Measurements from ENCODE around the gene MBOAT1. TPM values are rescaled to one million over a fixed set of nuclear protein-coding genes. Genes with fewer than 3 reads are reported as not detected.

Gene MBOAT1
- total RNA-seq, 1 donor from 2014 or later: 1.1 TPM

GRCh38 chr6:20243288-20243687 is 31.0 kb upstream of the MBOAT1 start:
- peaks cover 4% of the 10 kb centered on the region for H3K9me3 Mint-ChIP-seq (ENCODE audit: low read depth)
- H3K4me1 Mint-ChIP-seq (ENCODE audit: low read depth): peaks cover 8% of the 10 kb centered on the region
- no peak overlapping the region for H3K27ac Mint-ChIP-seq (ENCODE audit: unreplicated experiment)
- TF ChIP-seq CTCF (IDR thresholded peaks at IDR 0.05): no peak
- no peaks in the 10 kb centered on the region for H3K27me3 Mint-ChIP-seq (ENCODE audit: low read depth)
- DNase-seq (ENCODE audit: low spot score): no peak
- H3K36me3 Mint-ChIP-seq (ENCODE audit: low read depth): no peaks in the 10 kb centered on the region
- no peak overlapping the region for H3K4me3 Mint-ChIP-seq (ENCODE audit: unreplicated experiment)

GRCh38 chr6:20242397-20242796 is 30.1 kb upstream of the MBOAT1 start:
- peaks cover 4% of the 10 kb centered on the region for H3K9me3 Mint-ChIP-seq (ENCODE audit: low read depth)
- DNase-seq (ENCODE audit: low spot score): no peak
- H3K4me1 Mint-ChIP-seq (ENCODE audit: low read depth): peaks cover 8% of the 10 kb centered on the region
- H3K4me3 Mint-ChIP-seq (ENCODE audit: unreplicated experiment): no peak overlapping the region
- no peaks in the 10 kb centered on the region for H3K36me3 Mint-ChIP-seq (ENCODE audit: low read depth)
- H3K27ac Mint-ChIP-seq (ENCODE audit: unreplicated experiment): no peak overlapping the region
- no peak for TF ChIP-seq CTCF (IDR thresholded peaks at IDR 0.05)
- no peaks in the 10 kb centered on the region for H3K27me3 Mint-ChIP-seq (ENCODE audit: low read depth)

- Mint-ChIP-seq H3K4me1 (ENCODE audit: low read depth) (no peaks in the 10 kb centered on the region), H3K36me3 (ENCODE audit: low read depth) (no peaks in the 10 kb centered on the region), H3K27ac (ENCODE audit: unreplicated experiment) (no peak overlapping the region), H3K9me3 (ENCODE audit: low read depth) (no peaks in the 10 kb centered on the region), H3K4me3 (ENCODE audit: unreplicated experiment) (no peak overlapping the region), H3K27me3 (ENCODE audit: low read depth) (no peaks in the 10 kb centered on the region)
- TF ChIP-seq CTCF (IDR thresholded peaks at IDR 0.05): no peak
- no peak for DNase-seq (ENCODE audit: low spot score)
These were observed 28.8 kb upstream of the MBOAT1 start for GRCh38 chr6:20241102-20241501.

- H3K4me3 Mint-ChIP-seq (ENCODE audit: unreplicated experiment): no peak overlapping the region
- no peak for DNase-seq (ENCODE audit: low spot score)
- H3K27me3 Mint-ChIP-seq (ENCODE audit: low read depth): no peaks in the 10 kb centered on the region
- no peaks in the 10 kb centered on the region for H3K36me3 Mint-ChIP-seq (ENCODE audit: low read depth)
- TF ChIP-seq CTCF (IDR thresholded peaks at IDR 0.05): no peak
- H3K9me3 Mint-ChIP-seq (ENCODE audit: low read depth): no peaks in the 10 kb centered on the region
- no peak overlapping the region for H3K27ac Mint-ChIP-seq (ENCODE audit: unreplicated experiment)
- H3K4me1 Mint-ChIP-seq (ENCODE audit: low read depth): no peaks in the 10 kb centered on the region
These were observed 26.7 kb upstream of the MBOAT1 start for GRCh38 chr6:20238688-20239587.

DNA sequence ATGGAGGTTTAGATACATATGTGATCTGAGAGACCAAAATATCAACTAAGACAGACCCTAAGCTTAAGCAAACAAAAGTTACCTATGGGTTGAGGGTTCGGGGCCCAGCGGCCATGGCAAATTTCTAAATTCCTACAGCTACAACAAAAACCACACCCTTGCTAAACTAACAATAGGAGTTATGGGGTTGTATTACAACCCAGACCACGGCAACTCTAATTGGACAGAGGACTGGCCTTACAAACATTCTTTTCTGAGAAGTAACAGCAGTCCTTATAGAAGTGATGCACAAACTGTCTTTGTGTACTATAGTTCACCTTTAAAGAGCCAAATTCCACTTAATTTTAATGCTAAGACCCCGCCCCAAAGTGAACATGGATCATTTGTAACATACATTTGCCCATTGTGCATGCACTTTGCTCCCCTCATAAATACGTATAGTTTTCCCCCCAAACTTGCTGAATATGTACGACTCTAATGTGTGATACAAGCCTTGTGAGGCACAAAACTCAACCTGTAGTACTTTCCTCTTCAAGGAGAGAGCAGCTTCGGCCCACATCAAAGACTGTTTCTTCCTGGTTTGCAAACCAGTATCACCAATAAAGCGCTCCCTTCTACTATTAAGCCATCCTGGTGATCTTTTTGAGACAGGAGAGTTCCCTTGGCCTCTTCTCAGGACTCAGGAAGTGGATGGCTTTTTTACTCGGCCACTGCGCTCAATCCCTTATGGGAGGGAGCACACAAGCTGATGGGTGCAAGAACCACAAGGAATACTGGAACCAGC is 25.6 kb upstream of the MBOAT1 start:
- no peaks in the 10 kb centered on the region for H3K27me3 Mint-ChIP-seq (ENCODE audit: low read depth)
- H3K9me3 Mint-ChIP-seq (ENCODE audit: low read depth): no peaks in the 10 kb centered on the region
- H3K36me3 Mint-ChIP-seq (ENCODE audit: low read depth): no peaks in the 10 kb centered on the region
- no peak for DNase-seq (ENCODE audit: low spot score)
- H3K27ac Mint-ChIP-seq (ENCODE audit: unreplicated experiment): no peak overlapping the region
- H3K4me3 Mint-ChIP-seq (ENCODE audit: unreplicated experiment): no peak overlapping the region
- no peaks in the 10 kb centered on the region for H3K4me1 Mint-ChIP-seq (ENCODE audit: low read depth)
- no peak for TF ChIP-seq CTCF (IDR thresholded peaks at IDR 0.05)
